Right lobe of liver (tissue), 4 donors: ENCODE results near the gene IL1RAP.

Source experiments
- CTCF ChIP-seq, 4 donors: fragments of 200-600 bp in 3 of 4; fragments of 450-650 bp in 1 of 4; IDR thresholded peaks; one replicate each; pipeline versions ENCODE4 v1.5.1 to v1.8.0; 2016 to 2022; ENCODE audit warnings: antibody characterized with exemption in 4 of 4, mild to moderate bottlenecking in 2 of 4
- POLR2A ChIP-seq: fragments of 450-650 bp; IDR thresholded peaks from one replicate; pipeline ENCODE4 v1.6.1; 2017; ENCODE audit warnings: antibody characterized with exemption, mild to moderate bottlenecking
- donor health status: DM: no; HTN: no; CAD: no.
- donor health status: DM: no; HTN: no; CAD: no.
- donor health status: DM: no; HTN: yes; CAD: no.

DNA sequence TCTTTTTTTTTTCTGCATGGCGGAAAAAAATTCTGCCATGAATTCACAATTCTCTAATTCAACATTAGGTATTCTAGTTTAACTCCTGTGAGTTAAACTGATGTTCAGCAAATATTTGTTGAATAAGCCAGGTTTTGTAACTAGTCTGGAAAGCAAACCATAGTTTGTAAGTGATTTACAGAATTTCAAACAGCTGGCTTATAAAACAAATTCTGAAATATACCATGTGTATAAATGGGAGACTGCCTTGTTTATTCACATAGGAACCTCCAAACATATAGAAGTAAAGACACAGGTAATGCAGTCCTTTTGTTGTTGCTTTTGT lies 101.1 kb downstream of the IL1RAP start:
- TF ChIP-seq CTCF (IDR thresholded peaks at IDR 0.05) (no peak), POLR2A (no peak)
